ENCODE results near the gene SCML1.

The SCML1 gene, protein sequence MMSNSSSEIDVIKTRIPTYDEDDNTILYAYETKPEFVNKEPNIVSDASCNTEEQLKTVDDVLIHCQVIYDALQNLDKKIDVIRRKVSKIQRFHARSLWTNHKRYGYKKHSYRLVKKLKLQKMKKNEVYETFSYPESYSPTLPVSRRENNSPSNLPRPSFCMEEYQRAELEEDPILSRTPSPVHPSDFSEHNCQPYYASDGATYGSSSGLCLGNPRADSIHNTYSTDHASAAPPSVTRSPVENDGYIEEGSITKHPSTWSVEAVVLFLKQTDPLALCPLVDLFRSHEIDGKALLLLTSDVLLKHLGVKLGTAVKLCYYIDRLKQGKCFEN

DNA sequence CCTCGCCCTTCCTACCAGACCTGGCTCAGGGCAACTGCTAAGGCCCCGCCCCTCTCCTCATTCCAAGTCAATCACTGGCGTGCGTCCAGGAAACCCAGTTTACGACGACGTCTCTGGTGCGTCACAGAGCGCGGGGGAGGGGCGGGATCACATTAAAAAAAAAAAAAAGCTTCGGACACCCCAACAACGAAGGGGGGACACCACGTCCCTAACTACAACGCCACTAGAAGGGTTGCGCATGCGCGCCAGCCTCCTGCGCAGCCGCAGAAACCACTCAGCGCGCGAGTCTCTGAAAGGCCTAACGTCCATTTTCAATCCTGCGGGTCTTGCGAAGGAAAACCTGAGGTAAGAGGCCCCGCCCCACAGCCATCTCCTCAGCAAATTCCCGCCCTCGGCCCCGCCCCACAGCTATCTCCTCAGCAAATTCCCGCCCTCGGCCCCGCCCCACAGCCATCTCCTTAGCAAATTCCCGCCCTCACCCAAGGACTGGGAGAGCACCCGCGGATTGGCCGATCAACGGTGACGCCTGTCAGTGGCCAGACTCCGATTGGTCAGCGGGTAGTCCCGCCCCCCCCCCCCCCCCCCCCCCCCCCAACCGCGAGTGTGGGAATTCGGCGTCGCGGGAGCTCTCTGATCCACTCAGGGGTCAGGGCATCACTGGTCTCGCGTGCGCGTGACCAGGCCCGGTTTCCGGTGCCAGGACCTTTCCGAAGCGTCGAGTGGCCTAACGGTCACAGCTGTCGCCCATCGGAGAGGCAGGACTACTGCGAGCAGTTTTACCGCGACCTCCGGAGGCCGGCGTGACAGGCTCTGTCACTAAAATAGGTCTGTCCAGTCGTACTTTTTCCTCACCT is at the start of gene SCML1:
Gene SCML1, plus strand, starts transcription at position 638 of the 854 bp plus-strand sequence. CDS start 6,694 bp downstream, outside the sequence.
- peak; percentile 97 for DNase-seq

DNA sequence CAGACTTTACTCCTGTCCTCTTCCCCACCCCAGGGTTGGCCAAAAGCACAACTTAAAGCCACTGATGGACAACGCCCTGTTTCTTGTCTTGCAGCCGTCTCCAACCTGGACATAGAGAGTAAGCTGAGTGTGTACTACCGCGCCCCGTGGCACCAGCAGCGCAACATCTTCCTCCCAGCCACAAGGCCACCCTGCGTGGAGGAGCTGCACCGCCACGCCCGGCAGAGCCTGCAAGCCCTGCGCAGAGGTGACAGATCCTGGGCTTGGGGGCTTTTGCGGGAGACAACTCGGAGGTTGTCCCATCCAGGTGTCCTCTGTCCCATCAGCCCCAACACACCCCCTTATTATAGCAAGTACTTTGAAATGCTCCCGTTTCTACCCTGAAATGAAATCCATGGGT is 49.6 kb upstream of the SCML1 start:
- DNase-seq, result no peak

DNA sequence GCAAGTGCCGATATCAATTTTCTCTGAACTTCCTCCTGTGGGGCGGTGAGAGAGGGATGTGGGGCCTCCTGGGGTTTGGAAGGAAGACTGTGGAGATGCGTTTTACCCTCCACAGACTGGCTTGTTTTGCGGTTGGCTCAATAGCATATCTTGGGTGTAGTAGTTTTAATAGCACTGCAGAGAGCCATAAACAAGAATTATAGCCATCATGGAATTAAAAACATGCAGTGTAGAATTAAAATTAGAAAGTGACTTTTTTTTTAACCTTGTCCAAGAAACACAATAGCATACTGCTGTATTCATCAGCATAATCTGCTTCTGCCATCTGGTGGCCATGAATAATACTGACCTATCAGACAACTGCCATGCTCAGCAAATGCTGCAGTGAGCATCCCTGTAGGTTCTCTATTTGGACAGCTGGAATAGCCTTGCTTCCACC is 47.3 kb upstream of the SCML1 start:
- DNase-seq, result peak; percentile 72

DNA sequence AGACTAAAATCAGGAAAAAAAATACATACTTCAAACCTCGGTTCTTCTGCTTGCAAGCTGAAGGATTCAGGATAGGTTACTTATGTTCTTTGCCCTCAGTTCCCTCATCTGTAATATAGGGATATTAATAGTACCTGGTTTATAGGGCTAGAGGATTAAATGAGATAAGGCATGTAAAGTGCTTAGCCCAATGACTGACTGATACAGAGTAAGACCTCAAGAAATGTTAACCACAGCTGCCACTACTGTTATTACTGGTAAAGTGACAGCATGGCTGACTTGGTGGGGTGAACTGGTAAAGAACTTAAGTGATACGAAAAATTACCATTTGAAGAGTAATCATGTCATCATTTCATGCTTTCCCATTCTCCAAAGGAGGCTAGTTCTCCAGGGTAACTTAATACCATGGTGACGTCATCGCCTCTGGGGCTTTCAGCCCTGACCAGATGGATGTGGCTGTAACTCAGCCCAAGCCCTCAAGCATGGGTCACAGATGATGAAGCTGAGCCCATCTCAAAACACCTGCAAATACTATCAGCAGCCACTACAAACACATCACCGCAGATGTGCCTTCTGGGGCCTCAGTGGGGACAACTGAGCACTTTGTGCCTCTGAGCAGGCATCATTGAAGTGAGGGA is 44.5 kb upstream of the SCML1 start:
- no peak for DNase-seq

DNA sequence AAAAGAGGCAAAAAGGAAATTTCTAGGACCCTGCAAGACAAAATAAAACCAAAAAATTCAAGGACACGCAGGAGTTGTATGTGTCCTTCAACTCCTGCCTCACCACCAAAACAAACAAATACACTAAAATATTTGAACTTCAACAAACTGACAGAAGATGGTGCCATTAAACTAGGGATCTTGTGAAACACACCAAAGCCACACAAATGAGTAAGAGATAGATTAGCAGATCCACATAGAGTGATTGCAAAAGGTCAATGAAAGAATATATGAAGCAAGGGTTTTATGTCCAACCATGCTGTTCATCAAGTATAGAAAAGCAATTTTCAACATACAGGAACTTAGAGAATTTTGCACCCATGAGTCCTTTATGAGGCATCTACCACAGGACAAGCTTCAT is 40.1 kb upstream of the SCML1 start:
- DNase-seq, result peak; percentile 43

DNA sequence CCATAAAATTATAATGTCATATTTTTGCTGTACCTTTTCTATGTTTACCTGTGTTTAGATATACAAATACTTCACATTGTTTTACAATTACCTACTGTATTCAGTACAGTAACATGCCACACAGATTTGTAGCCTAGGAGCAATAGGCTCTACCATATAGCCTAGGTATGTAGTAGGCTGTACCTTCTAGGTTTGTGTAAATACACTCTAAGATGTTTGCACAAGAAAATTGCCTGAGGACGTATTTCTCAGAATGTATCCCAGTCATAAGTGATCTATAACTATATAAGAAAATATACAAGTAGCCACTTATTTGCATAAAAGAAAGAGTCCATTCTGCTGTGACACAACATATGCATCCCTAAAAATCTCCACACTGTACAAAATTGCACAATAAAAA is 36.3 kb upstream of the SCML1 start:
- no peak for DNase-seq

DNA sequence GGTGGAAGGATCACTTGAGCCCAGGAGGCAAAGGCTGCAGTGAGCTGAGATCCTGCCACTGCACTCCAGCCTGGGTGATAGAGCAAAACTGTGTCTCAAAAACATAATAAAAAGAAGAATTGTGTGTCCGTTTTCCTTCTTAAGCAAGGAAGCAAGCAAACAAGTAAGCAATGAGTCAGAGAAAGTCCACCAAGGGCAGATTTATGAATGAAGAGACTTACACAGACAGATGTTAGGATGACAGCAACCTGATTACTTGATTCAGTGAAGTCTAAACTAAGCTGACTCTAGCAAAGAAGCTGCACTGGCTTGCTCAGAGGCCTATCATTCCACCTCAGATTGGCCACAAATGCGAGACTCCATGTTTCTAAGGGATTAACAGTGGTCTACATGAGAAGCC is 34.1 kb upstream of the SCML1 start:
- DNase-seq, result no peak

DNA sequence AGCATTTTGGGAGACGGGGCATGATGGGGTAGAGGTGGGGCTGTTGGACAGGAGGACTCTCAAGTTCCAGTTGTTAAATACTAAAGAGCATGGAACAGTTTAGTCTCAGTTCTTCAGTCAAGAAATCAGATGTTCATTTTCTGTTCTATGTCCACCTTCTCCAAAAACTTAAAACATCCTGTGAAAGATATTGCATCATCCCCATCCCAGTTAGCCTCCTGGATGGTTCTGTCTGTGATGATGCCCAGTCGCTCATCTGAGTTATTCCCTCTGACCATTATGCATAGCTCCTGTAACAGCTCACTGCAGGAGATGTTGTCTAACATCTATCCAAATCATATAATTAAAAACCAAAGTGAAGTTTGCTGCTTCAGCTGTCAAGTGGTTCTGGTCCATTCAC is 32.1 kb upstream of the SCML1 start:
- no peak for DNase-seq

DNA sequence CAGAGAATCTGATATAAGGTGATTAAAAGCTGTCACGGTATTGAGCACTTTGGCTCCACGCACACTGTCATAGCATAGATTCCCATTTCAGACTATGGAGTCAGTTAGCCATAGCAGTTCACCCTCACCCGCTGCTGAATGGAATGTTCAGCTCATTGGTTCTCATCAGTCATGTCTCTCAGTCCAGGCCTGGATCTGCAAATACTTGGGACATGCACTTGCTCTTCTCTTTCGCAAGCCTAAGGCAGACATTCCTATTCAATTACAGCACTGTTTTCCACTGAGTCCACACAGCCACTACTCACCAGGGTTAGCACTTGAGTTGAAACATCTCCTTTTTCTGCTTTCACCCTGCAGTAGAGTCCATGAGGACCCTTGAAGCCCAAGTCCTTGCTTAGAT is 30.6 kb upstream of the SCML1 start:
- DNase-seq, result no peak

DNA sequence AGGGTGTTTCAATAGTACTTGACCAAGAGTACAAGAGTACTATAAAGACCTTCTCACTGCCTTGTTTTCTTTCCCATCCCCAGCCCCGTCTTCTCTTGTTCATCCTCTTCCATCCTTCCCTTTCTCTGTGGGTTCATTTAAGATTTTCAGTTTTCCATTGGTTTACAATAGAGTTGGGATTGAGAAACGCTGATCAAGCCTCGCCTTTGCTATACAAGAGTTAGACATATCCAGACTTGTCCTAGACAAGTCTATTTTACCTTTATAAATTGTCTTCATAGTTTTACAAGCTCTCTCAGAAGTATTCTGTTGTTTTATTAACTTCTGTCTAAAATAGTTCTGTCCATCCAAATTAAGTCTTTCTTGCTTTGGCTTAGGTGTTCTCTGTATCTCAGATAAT is 29.6 kb upstream of the SCML1 start:
- DNase-seq, result no peak

DNA sequence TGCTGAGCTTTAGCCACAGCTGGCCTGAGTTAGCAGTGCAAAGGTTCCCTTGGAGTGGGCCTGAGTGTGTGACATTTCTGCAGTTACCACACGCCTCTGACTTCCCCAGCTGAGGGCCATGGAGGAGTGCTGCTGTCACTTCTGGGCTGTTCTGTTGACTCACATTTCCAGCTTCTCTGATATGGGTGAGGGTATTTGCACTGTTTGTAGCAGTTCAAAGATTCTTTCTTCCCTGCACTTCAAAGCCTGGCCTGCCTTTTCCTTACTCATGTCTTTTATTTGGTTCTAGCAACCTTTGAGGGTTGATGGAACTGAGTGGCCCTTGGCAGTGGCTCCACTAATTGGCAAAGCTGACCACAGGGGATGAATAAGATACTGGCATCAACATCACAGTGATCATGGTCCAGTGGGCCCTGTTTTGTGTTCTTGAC is 26.4 kb upstream of the SCML1 start:
- DNase-seq, result no peak

DNA sequence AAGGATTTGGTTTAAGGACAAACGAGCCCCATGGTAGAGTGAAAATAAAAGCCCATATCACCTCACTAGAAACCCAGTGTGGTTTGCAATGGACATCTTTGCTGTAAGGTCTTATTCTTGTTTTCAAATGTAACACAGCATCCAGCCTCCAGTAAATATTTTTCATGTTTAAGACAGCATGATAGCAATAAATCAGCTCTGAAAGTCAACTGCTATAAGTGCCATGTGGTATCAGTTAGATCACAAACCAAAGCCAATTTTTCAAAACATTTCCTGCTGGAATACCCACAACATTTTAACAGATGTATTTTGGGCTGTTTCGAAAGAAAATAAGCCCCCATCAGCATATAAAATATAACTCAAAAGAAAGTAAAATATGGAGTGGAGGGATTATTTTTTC is 24.0 kb upstream of the SCML1 start:
- DNase-seq, result no peak

DNA sequence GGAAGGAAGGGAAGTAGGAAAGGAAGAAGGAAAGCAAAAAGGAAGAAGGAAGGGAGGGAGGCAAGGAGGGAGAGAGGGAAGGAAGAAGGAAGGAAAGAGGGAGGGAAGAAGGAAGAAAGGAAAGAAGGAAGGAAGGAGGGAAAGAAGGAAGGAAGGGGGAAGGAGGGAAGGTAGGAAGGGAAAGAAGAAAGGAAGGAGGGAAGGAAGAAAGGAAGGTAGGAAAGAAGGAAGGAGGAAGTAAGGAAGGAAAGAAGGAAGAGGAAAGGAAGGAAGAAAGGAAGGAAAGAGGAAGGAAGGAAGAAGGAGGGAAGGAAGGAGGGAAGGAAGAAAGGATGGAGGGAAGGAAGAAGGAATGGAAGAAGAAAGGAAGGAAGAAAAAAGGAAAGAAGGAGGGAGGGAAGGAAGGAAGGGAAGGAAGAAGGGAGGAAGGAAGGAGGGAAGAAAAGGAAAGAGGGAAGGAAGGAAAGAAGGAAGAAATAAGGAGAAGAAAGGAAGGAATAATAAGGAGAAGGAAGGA is 18.6 kb upstream of the SCML1 start:
- DNase-seq, result no peak

DNA sequence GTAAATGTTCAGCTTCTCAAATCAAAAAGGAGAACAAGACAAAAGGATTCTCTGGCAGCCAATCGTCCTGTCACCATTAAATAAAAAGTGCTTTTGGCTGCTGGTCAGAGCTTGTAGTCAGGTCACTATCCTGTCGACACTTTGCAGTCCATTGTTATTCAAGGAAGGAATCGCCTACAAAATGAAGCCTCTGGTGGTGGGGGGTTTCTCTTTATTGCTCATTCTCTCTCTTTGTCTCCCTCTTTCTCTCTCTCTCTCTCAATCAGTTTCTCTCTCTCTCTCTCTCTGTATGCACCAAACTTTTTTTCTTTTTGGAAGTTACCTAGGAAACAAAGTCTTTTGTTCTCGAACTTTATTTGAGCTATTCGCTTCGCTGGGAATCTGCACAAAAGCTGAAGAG is 17.6 kb upstream of the SCML1 start:
- DNase-seq, result no peak

DNA sequence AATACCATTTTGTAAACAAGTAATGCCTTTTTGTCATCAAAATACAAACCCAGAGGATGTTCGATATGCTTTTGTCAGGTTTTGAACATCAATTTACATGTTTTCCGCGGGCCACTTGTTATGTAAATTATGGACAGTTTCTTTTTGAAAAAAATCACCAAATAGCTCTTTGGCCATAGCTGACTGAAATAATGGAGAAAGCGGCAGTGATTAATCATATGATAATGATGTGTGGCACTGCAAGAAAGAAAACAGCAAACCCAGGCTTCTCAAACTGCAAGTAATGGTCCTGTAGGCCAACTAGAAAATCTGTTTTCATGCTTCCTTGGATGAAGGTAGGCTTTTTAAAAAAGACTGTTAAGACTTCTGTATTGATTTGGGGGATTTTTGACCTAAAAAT is 15.6 kb upstream of the SCML1 start:
- DNase-seq, result no peak

DNA sequence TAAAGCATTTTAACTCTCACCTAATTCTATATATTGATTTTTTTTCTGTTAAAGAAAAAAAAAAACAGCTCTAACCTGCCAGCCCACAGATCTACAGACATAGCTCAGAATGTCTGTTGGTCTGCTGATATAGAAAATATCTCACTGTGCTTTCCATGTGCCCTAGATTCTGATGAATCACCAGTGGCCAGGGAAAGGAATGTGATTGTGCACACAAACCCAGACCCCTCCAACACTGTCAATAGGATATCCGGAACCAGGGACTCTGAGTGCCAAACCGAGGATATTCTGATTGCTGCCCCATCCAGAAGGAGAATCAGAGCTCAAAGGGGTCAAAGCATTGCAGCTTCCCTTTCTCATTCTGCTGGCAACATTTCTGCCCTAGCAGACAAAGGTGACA is 12.1 kb upstream of the SCML1 start:
- DNase-seq, result no peak

DNA sequence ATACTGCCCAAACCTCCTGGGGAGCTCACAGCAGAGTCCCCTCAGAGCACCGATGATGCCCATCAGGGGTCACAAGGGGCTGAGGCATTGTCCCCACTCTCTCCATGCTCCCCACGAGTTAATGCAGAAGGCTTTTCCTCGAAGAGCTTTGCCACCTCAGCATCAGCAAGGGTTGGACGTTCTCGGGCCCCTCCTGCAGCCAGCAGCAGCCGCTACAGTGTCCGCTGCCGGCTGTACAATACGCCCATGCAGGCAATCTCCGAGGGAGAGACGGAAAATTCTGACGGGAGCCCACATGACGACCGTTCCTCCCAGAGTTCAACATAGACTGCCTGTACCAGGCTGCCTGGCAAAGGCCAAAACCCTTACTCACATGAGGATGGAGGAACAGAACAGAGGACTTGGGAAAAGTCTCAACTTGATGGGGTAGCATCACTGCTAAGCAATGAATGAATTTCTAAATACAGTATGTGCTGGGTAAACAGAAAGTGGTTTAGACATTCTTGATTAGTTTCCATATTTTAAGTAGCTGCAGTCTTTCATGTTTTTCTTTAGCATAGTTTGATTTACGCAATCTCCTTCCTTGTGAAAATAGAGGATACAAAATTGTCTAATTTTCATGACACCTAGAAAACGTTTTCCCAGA is 5.0 kb upstream of the SCML1 start:
- DNase-seq, result no peak

DNA sequence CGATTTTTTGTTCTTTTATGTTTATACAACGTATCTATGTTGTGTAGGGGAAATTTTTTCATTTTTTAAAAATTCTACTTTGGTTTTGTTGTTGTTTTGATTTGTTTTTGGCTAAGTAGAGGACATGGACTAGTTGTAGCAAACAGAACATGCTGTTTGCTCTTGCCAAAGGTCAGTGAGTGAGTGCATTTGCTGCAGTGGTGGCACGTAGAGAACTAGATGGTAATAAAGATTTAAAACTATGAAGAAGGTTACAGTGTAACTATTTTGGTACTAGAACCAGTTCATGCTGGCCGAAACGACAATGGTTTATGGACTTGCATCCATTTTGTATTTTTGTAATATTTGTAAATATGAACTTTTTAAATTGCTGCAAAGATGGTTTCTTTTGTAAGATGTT is 1.9 kb upstream of the SCML1 start:
- DNase-seq, result no peak

DNA sequence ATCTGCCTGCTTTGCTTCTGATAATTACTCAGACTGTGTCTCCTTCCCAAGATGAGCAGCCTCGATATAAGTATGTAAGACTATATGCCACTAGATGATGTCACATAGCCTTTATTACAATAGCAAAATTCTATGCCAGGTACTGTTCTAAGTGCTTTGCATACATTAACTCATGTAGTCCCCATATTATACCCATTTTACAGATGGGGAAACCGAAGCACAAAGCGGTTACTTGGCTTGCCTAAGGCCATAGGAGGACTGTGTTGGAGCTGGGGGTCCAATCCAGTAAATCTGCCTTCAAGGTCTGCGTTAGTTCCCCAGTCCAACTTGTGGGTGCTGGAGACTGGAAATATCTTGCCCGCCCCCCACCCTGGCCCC is 826 bp upstream of the SCML1 start:
- no peak for DNase-seq

DNA sequence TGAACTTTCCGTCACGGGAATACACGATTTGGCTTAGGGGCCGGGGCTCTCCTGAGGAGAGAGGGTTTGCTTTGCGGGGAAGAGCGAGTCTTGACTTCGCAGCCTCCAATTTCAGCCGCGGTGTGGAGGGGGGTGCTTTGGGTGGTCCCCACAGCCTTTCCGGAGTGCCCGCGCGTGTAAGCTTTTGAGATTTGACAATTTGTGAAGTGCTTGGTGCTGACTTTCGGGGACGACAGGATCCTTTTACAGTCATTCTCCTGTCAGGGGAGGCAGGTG is 355 bp downstream of the SCML1 start:
- peak; percentile 29 for DNase-seq

DNA sequence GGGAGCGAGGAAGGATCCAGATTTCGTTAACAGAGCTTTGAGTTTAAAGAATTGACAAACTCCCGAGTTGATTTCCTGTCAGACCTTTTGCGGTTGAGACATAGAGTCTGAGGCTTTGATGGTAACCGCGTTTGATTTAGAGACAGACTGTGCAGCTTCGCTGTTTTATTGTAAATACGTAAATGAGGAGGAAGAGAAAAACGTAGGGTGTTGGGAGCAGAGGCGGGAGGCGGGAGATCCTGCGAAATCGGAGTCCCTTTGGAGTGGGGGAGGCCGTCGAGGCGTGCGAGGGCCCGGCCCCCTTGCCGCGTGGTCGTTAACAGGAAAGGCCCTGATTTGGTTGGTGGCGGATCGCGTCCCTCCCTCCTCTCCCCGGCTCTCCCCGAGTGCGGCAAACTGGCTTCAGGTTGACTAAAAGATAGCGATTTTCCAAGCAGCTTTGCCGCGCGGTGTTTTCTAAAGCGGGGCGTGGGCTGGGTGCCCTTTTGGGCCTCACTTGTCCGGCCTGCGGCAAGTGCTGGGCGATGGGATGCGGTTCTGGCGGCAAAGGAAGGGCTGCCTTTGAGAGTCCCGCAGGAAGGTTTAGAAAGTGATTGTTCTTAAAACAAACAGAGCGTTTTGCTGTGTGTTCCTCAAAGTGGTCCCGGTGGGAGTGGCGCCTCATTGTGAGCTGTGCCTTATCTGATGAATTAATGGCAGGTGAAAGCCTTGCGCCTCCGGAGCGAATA is 857 bp downstream of the SCML1 start:
- peak; percentile 13 for DNase-seq

DNA sequence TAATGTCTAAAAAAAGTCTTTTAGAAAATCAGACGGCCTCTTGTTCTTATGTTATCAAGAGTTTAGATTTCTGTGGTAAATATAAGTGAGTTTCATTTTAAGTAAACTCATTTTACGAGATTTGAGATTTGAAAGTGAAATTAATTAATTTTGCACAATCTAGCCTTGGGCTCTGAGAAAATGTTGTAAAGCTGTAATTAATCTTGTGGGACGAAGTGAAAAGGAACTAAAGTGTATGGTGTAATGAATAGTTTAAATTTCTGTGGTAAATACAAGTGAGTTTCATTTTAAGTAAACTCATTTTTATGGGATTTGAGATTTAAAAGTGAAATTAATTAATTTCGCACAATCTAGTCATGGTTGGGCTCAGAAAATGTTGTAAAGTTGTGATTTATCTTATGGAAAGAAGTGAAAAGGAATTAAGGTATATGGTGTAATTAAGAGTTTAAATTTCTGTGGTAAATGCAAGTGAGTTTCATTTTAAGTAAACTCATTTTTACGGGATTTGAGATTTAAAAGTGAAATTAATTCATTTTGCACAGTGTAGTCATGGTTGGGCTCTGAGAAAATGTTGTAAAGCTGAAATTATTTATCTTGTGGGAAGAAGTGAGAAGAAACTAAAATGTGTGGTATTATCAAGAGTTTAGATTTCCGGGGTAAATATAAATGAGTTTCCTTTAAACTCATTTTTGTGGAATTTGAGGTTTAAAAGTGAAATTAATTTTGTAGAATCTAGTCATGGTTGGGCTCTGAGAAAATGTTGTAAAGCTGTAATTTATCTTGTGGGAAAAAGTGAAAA is 1.6 kb downstream of the SCML1 start:
- no peak for DNase-seq

All from hematopoietic multipotent progenitor cell treated with erythropoietin and hydrocortisone succinate and interleukin-3 and kit ligand, for 4 days (in vitro differentiated cells).